Kidney epithelial cell (primary cell): ENCODE measurements around the gene NPL. TPM values are rescaled to one million over a fixed set of nuclear protein-coding genes. Genes with fewer than 3 reads are reported as not detected.

Experiments
- DNase-seq: peaks from one replicate; pipeline ENCODE4 v3.0.0-alpha.2; 2010; ENCODE audit warnings: low read depth
- H3K27me3 ChIP-seq: 2 replicates; pipeline ENCODE4 v1.6.0; 2011; ENCODE audit warnings: low read length; ENCODE audit not compliant: control insufficient read depth, insufficient read depth
- H3K36me3 ChIP-seq: 2 replicates; pipeline ENCODE4 v1.5.1; 2011; ENCODE audit warnings: low read length; ENCODE audit not compliant: control insufficient read depth, insufficient read depth
- H3K4me3 ChIP-seq: 2 replicates; pipeline ENCODE4 v1.5.1; 2011; ENCODE audit warnings: low read depth, mild to moderate bottlenecking, control low read depth, low read length
- total RNA-seq: library from RNA; depleted of rRNA; stranded (reverse); fragments of >200 nt; gene quantifications from 2 replicates; pipeline ENCODE4 v1.2.3, GENCODE V29; 2015
- TF ChIP-seq, protein P1 (sequence below): IDR thresholded peaks from 2 replicates; pipeline ENCODE4 v1.5.1; 2011; ENCODE audit warnings: mild to moderate bottlenecking, moderate library complexity, low read length, control low read depth, inconsistent platforms; ENCODE audit not compliant: insufficient read depth, poor library complexity, severe bottlenecking

Gene NPL
- total RNA-seq, 1 donor from 2014 or later, result 2.3 TPM

DNA sequence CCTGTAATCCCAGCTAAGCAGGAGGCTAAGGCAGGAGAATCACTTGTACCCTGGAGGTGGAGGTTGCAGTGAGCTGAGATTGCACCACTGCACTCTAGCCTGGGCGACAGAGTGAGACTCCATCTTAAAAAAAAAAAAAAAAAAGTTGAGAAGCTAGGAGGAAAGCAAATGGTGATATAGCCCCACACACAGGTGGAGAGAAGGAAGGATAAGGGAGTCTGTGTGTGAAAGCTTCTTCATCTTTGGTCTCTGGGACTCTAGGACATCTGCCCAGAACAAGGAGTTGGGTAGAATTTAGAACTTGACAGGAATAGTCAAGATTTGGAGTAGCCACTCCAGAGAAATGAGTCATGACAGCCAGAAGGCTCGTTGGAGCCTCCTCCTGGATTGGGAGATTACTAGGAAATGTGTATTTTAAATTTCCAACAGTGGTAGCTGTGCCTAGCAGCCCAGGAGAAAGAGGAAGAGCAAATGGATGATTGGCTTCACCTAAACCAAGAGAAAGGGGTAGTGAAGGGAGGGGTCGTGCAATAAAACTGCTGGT is 19.9 kb downstream of the NPL start:
- DNase-seq, result no peak
- H3K27me3 ChIP-seq, result no peaks in the 10 kb centered on the region
- no peaks in the 10 kb centered on the region for H3K36me3 ChIP-seq
- no peak overlapping the region for H3K4me3 ChIP-seq
- TF ChIP-seq, protein P1, sequence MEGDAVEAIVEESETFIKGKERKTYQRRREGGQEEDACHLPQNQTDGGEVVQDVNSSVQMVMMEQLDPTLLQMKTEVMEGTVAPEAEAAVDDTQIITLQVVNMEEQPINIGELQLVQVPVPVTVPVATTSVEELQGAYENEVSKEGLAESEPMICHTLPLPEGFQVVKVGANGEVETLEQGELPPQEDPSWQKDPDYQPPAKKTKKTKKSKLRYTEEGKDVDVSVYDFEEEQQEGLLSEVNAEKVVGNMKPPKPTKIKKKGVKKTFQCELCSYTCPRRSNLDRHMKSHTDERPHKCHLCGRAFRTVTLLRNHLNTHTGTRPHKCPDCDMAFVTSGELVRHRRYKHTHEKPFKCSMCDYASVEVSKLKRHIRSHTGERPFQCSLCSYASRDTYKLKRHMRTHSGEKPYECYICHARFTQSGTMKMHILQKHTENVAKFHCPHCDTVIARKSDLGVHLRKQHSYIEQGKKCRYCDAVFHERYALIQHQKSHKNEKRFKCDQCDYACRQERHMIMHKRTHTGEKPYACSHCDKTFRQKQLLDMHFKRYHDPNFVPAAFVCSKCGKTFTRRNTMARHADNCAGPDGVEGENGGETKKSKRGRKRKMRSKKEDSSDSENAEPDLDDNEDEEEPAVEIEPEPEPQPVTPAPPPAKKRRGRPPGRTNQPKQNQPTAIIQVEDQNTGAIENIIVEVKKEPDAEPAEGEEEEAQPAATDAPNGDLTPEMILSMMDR, result no peak

DNA sequence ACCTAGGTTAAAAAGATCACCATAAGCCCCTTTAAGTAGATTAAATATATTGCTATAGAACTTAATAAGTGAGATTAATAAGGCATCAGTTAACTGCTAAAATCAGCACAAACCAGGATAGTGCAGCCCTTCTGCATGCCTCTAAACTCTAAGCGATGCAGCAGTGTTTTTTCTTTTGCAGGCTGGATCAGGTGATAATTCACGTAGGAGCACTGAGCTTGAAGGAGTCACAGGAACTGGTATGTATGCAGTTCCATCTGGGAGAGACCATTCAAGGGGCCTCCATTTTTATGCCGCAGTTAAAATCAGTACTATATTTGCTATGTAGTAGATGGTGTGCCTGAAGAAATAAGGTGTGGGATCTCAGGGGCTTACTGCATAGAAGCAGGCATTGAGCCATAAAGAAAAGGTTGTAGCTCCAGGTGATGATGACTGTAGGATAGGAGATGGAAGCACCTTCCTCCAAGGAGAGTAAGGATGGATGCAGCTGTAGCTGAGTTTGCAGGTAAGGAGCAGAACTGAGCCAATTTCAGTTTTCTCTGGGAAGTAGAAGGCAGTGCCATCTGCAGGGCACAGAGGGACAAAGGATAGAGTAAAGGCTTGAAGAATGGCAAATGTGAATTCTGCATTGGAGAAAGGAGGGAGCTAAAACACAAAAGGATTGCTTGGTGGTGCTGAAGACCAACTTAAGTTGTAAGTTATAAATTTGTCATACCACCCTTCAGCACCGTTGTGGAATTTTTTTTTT is 22.6 kb downstream of the NPL start:
- H3K4me3 ChIP-seq, result no peak overlapping the region
- H3K36me3 ChIP-seq, result no peaks in the 10 kb centered on the region

DNA sequence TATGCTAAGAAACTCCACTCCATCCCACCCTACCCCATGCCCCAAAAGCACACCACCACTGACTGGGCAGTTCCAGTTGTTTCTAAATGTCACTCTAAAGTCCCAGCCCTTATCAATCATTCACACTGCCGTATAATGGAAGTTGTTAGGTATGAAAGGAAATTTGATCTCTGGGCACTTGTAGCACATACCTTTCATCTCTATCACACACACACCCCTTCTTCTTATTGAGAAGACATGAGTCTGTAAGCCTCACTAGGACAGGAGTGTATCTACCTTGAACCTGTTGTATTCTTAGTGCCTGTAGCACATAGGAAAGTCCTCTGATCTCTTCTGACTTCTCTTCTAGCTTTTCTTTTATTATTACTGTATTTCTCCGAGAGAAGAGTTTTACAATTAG is 27.3 kb downstream of the NPL start:
- no peak for DNase-seq
- Histone ChIP-seq H3K36me3 (no peaks in the 10 kb centered on the region), H3K27me3 (no peaks in the 10 kb centered on the region), H3K4me3 (no peak overlapping the region)
- TF ChIP-seq, protein P1, result no peak

More for the DNA sequence above, 22.6 kb downstream of the NPL start:
- DNase-seq, result no peak
- no peaks in the 10 kb centered on the region for H3K27me3 ChIP-seq
- TF ChIP-seq, protein P1, result no peak

DNA sequence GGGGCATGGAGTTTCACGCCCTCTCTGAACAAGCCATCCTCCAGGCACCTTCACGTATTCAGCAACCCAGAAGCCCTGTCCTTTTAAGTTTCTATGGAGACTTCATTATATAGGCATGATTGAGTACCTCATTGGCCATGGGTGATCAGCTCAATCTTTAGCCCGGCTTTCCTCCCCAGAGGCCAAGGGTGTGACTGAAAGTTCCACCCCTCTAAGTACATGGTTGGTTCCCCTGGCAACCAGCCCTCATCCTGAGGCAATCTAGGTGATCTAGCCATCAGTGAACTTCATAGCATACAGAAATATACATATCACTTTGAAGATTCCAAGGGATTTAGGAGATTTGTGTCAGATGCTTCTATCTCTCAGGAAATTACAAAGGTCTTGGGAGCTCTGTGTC is 28.2 kb downstream of the NPL start:
- Histone ChIP-seq H3K36me3 (no peaks in the 10 kb centered on the region), H3K27me3 (no peaks in the 10 kb centered on the region), H3K4me3 (no peak overlapping the region)
- TF ChIP-seq, protein P1, result no peak
- DNase-seq, result no peak

DNA sequence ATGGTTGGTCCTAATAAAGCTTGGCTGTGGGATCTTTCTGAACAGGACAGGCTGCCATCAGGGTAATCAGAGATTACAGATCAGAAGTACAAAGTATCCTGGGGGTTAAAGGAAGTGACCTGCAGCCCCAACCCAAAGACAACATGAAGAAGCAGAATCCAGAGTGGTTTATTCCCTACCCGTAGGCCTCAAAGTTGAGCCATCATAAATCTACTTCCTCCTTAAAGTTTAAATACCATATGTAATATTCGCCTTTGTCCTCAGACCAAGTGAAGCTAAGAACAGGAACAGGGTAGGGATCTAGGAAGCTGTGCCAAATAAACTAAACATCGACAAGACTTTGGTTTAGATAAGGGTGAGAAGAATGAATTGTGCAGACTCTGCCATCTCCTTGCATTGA is 33.6 kb downstream of the NPL start:
- no peaks in the 10 kb centered on the region for H3K27me3 ChIP-seq
- no peaks in the 10 kb centered on the region for H3K36me3 ChIP-seq
- no peak for DNase-seq
- no peak overlapping the region for H3K4me3 ChIP-seq
- TF ChIP-seq, protein P1, result no peak

DNA sequence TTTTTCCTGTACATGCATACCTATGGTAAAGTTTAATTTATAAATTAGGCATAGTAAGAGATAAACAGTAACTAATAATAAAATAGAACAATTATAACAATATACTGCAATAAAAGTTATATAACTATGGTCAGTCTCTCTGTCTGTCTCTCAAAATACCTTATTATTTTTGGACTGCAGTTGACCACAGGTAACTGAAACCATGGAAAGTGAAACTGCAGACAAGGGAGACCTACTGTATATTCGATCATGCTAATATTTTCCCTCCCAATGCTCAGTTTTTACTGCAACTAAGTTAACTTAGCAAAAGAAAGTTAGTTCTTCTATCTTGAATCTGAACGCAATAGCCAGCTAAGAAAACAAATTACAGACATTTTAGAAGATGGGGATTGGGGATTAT is 37.3 kb downstream of the NPL start:
- no peaks in the 10 kb centered on the region for H3K27me3 ChIP-seq
- H3K36me3 ChIP-seq, result no peaks in the 10 kb centered on the region
- no peak for DNase-seq
- TF ChIP-seq, protein P1, result no peak
- H3K4me3 ChIP-seq, result no peak overlapping the region
